Stimulated activated CD4-positive, alpha-beta T cell treated with anti-CD3 and anti-CD28 coated beads, Interleukin-2, amount 100 ng/mL, for 24 hours (primary cell): ENCODE results near the gene CYTH3.

Experiments
- DNase-seq, 2 donors: peaks; one replicate each; pipeline ENCODE4 v3.0.0-alpha.2; 2020

Gene CYTH3

GRCh38 chr7:6279937-6280336 is 7.5 kb upstream of the CYTH3 start:
- no peak for DNase-seq

- no peak for DNase-seq
These were observed 6.9 kb upstream of the CYTH3 start for GRCh38 chr7:6279341-6279740.

- no peak for DNase-seq
These were observed 6.4 kb upstream of the CYTH3 start for GRCh38 chr7:6278749-6279310.

- no peak for DNase-seq
These were observed 5.1 kb upstream of the CYTH3 start for GRCh38 chr7:6277476-6277875.

- no peak for DNase-seq
These were observed 4.5 kb upstream of the CYTH3 start for GRCh38 chr7:6276911-6277408.

- no peak for DNase-seq
These were observed 2.3 kb upstream of the CYTH3 start for GRCh38 chr7:6274743-6275142.

- no peak for DNase-seq
These were observed 1.6 kb upstream of the CYTH3 start for GRCh38 chr7:6273917-6274630.

GRCh38 chr7:6273380-6273837 is 985 bp upstream of the CYTH3 start:
- no peak for DNase-seq

GRCh38 chr7:6271694-6272440 is 557 bp downstream of the CYTH3 start:
- DNase-seq, result peak; percentile 27

GRCh38 chr7:6271060-6271658 is 1.3 kb downstream of the CYTH3 start:
- peak; percentile 33 to 38 for DNase-seq

GRCh38 chr7:6269527-6269926 is 2.9 kb downstream of the CYTH3 start:
- no peak for DNase-seq

GRCh38 chr7:6268907-6269306 is 3.5 kb downstream of the CYTH3 start:
- no peak for DNase-seq

- no peak for DNase-seq
These were observed 4.2 kb downstream of the CYTH3 start for GRCh38 chr7:6268023-6268900.

GRCh38 chr7:6266699-6267098 is 5.7 kb downstream of the CYTH3 start:
- DNase-seq, result no peak

GRCh38 chr7:6262221-6262620 is 10.2 kb downstream of the CYTH3 start:
- no peak for DNase-seq

- DNase-seq, result no peak
These were observed 10.7 kb downstream of the CYTH3 start for GRCh38 chr7:6261699-6262098.

GRCh38 chr7:6260291-6261187 is 11.9 kb downstream of the CYTH3 start:
- no peak for DNase-seq

- DNase-seq, result no peak
These were observed 13.2 kb downstream of the CYTH3 start for GRCh38 chr7:6259257-6259656.

GRCh38 chr7:6258440-6259182 is 13.8 kb downstream of the CYTH3 start:
- no peak for DNase-seq

GRCh38 chr7:6257675-6258074 is 14.7 kb downstream of the CYTH3 start:
- DNase-seq, result no peak
